Tibial artery (tissue), 4 donors: ENCODE results near the gene LIN52.

Experiments
- DNase-seq, 2 donors: peaks; one replicate each; pipeline ENCODE4 v3.0.0-alpha.2; 2019
- H3K27ac ChIP-seq, 2 donors: fragments of 200-600 bp; sonication (generic) in 1 of 2; 1 replicate in 1 of 2; 2 replicates in 1 of 2; pipeline ENCODE4 v1.5.1; 2018 to 2019; ENCODE audit warnings: mild to moderate bottlenecking in 1 of 2
- H3K27me3 ChIP-seq, 2 donors: fragments of 200-600 bp; sonication (generic) in 1 of 2; one replicate each; pipeline versions ENCODE4 v1.5.1 to v1.6.0; 2016 to 2019
- H3K36me3 ChIP-seq, 3 donors: fragments of 200-600 bp; sonication (generic) in 2 of 3; one replicate each; pipeline ENCODE4 v1.5.1; 2016 to 2019; ENCODE audit warnings: mild to moderate bottlenecking in 2 of 3
- H3K4me1 ChIP-seq, 4 donors: fragments of 200-600 bp; sonication (generic) in 2 of 4; 1 replicate in 3 of 4; 2 replicates in 1 of 4; pipeline ENCODE4 v1.5.1; 2016 to 2019
- H3K4me3 ChIP-seq, 2 donors: fragments of 200-600 bp; sonication (generic) in 1 of 2; 1 replicate in 1 of 2; 2 replicates in 1 of 2; pipeline ENCODE4 v1.5.1; 2018 to 2019; ENCODE audit warnings: mild to moderate bottlenecking in 2 of 2
- H3K9me3 ChIP-seq, 3 donors: fragments of 200-600 bp; sonication (generic) in 1 of 3; one replicate each; pipeline ENCODE4 v1.5.1; 2016 to 2019
- intact Hi-C: fragments of 100-400 bp; cut with DNase I; formaldehyde crosslinking; loops from one replicate; pipeline ENCODE4 v1.15.0; 2023; ENCODE audit warnings: low total_unique reads
- TF ChIP-seq, protein P1 (sequence below), 2 experiments: fragments of 200-600 bp in 1 of 2; fragments of 450-650 bp in 1 of 2; IDR thresholded peaks; one replicate each; pipeline ENCODE4 v1.5.1; 2017 to 2019; ENCODE audit warnings: antibody characterized with exemption in 2 of 2, mild to moderate bottlenecking in 1 of 2, moderate library complexity in 1 of 2

The LIN52 gene

DNA sequence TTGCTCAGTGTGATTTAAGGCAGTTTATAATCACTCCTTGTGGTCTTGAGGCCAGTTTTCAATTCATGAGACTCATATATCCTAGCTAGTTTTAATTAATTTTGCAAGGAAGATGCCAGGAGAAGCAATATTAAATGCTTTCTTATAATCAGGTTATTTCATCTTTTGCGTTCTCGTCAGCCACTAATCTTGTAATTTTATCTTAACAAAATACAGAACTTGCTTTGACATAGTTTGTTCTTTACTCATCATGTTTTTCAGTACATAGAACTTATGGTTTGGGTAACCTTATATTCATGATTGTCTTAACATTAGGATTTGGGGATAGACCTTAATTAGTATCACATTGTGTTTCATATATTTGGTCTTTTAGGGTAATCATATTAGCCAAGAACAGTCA lies 76.0 kb downstream of the LIN52 start:
- Histone ChIP-seq H3K36me3 (no peaks in the 10 kb centered on the region), H3K27me3 (no peaks in the 10 kb centered on the region), H3K4me1 (no peaks in the 10 kb centered on the region), H3K9me3 (no peaks in the 10 kb centered on the region), H3K4me3 (no peak overlapping the region), H3K27ac (no peak overlapping the region)
- DNase-seq: no peak
- TF ChIP-seq, protein P1, sequence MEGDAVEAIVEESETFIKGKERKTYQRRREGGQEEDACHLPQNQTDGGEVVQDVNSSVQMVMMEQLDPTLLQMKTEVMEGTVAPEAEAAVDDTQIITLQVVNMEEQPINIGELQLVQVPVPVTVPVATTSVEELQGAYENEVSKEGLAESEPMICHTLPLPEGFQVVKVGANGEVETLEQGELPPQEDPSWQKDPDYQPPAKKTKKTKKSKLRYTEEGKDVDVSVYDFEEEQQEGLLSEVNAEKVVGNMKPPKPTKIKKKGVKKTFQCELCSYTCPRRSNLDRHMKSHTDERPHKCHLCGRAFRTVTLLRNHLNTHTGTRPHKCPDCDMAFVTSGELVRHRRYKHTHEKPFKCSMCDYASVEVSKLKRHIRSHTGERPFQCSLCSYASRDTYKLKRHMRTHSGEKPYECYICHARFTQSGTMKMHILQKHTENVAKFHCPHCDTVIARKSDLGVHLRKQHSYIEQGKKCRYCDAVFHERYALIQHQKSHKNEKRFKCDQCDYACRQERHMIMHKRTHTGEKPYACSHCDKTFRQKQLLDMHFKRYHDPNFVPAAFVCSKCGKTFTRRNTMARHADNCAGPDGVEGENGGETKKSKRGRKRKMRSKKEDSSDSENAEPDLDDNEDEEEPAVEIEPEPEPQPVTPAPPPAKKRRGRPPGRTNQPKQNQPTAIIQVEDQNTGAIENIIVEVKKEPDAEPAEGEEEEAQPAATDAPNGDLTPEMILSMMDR (IDR thresholded peaks at IDR 0.05): no peak
- intact Hi-C loops: no loop called here

DNA sequence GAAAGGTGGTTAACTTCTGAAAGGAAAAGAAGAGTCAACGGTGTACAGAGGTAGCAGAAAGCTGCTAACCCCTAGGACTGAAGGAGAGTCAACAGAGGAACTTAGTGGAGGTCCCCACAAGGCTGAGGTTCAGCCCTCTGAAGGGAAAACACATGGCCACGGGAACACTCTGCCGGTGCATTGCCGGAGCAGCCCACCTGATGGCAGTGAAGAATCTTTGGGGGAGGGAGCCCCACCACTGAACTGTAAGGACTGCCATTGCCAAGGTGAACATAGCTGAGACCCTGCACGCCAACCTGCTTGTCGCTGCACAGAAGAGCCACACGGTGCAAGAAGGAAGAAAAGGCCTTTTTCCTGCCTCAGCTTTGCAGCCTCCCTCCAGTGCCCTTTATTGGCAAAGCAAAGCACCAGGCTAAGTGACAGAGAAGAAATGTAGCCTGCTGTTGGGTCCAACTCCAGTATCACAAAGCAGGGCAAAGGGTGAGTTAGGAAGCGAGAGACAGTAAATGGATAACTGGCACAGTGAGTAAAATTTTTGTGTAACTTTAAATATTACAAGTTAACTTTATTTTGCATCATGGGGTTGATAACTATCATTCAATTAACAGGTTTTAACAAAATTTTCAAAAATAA lies 76.9 kb downstream of the LIN52 start:
- H3K27ac ChIP-seq: no peak overlapping the region
- no peaks in the 10 kb centered on the region for H3K36me3 ChIP-seq
- no peaks in the 10 kb centered on the region for H3K9me3 ChIP-seq
- DNase-seq: no peak
- TF ChIP-seq, protein P1 (IDR thresholded peaks at IDR 0.05): no peak
- H3K4me1 ChIP-seq: no peaks in the 10 kb centered on the region
- H3K27me3 ChIP-seq: no peaks in the 10 kb centered on the region
- intact Hi-C loops: no loop called here
- no peak overlapping the region for H3K4me3 ChIP-seq

DNA sequence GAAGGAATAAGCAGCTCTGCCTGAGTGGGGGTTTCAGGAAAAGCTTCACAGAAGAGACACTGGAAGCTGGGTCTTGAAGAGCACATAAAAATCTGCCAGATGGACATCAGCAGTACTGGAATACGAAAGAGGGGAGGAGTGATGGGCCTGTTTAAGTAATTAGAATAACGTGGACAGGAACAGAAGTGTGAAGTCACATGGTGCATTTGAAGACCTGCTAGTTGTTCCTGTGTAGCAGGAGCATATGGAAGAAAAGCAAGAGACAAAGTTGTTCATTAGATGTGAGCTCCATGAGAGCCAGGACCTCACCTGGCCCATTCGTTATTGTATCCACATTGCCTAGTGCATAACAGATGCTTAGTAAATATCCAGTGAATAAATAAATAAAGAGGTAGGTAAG lies 85.2 kb downstream of the LIN52 start:
- H3K9me3 ChIP-seq: no peaks in the 10 kb centered on the region
- no peak for DNase-seq
- H3K4me1 ChIP-seq: no peaks in the 10 kb centered on the region
- H3K27me3 ChIP-seq: no peaks in the 10 kb centered on the region
- H3K36me3 ChIP-seq: no peaks in the 10 kb centered on the region
- TF ChIP-seq, protein P1 (IDR thresholded peaks at IDR 0.05): no peak
- H3K4me3 ChIP-seq: no peak overlapping the region
- intact Hi-C loops: no loop called here
- H3K27ac ChIP-seq: no peak overlapping the region

DNA sequence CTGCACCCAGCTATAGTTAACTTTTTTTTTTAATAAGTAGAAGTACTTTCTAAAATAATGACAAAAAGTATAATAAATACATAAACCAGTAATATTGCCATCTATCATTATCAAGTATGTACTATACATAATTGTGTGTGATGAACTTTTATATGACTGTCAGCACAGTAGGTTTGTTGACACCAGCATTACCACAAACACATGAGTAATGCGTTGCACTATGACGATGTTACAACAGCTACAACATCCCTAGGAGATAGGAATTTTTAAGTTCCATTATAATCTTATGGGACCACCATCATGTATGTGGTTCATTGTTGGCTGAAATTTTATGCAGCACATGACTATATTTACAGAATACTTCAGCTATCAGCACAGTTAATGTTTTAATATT lies 91.6 kb downstream of the LIN52 start:
- Histone ChIP-seq H3K27ac (no peak overlapping the region), H3K27me3 (no peaks in the 10 kb centered on the region), H3K4me1 (no peaks in the 10 kb centered on the region), H3K36me3 (no peaks in the 10 kb centered on the region), H3K4me3 (no peak overlapping the region), H3K9me3 (no peaks in the 10 kb centered on the region)
- TF ChIP-seq, protein P1 (IDR thresholded peaks at IDR 0.05): no peak
- intact Hi-C loops: no loop called here
- DNase-seq: no peak

DNA sequence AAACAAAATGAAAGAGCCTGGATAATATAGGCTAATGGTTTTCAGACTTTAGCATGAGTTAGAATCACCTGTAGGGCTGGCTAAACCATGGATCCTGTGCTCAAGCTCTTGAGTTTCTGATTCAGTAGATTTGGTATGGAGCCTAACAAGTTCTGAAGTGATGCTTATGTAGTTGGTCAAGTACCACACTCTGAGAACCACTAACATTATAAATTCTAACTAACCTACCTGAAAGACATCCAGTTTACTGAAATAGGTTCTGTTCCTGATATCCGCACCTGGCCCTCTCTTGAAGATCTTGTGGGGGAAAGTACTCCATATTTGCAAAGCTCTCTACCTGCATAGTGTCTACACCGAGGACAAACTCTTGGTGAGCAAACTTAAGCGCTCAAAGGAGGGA lies 95.1 kb downstream of the LIN52 start:
- TF ChIP-seq, protein P1 (IDR thresholded peaks at IDR 0.05): no peak
- Histone ChIP-seq H3K27ac (no peak overlapping the region), H3K36me3 (peaks cover 0 to 4% (median 0%) of the 10 kb centered on the region in 3 donors), H3K9me3 (no peaks in the 10 kb centered on the region), H3K4me3 (no peak overlapping the region), H3K4me1 (no peaks in the 10 kb centered on the region), H3K27me3 (no peaks in the 10 kb centered on the region)
- DNase-seq: no peak
- intact Hi-C loops: no loop called here
